Metanephros (tissue), 2 donors: ENCODE measurements around the gene SETD3. TPM values are rescaled to one million over a fixed set of nuclear protein-coding genes. Genes with fewer than 3 reads are reported as not detected.

Experiments used
- small RNA-seq: library from RNA; depleted of rRNA; stranded (forward); fragments of <200 nt; gene quantifications from one replicate; pipeline ENCODE3, GENCODE V24; 2014; ENCODE audit warnings: low replicate concordance
- total RNA-seq: library from RNA; depleted of rRNA; stranded (reverse); fragments of >200 nt; gene quantifications from one replicate; pipeline ENCODE4 v1.2.3, GENCODE V29; 2014

Gene SETD3
- total RNA-seq: 62.1 TPM

DNA sequence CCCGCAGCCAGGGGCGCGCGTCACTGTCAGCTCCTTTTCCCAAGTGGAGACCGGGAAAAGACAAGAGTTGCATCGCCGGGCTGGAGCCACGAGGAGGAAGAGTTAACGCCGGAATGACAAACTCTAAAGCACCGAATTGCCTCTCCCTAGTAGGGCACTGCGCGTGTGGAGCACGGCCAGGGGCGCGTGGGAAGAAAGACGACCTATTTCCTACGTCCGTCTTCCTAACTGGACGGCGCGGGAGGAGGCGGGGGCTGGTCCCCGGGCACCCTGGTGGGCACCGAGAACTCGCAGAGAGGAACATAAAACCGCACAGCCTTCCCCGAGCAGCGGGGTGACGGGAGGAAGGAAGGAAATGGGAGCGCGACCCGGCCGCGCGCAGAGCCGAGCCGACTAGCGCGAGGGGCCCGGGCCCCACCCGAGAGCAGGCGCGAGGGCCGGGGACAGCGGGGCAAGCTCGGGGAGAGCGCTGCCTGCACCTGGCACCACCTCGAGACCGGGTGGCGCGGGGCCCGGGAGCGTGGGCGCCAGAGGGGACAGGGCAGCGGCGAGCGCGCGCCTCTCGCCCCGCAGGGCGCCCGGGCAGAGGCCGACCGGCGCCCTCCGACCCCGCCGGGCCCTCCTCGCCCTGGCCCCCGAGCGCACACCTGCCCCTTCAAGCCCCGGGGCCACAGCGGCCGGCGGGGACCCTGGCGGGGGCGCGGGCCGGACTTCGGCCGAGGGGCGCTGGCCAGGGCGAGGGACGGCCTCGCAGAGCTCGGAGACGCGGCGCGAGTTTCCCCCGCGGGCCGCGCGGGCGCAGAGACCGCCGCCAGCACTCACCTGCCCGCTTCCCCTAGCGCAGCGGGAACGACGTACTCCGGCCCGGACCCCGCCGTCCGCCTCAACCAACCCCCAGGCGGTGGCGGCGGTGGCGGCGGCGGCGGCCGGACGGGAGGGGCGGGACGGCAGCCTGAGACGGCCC lies at the start of gene SETD3:
Gene SETD3 (minus strand): TSS at position 954 of the 964 bp plus-strand sequence. CDS start 15,054 bp downstream, outside the sequence.

DNA sequence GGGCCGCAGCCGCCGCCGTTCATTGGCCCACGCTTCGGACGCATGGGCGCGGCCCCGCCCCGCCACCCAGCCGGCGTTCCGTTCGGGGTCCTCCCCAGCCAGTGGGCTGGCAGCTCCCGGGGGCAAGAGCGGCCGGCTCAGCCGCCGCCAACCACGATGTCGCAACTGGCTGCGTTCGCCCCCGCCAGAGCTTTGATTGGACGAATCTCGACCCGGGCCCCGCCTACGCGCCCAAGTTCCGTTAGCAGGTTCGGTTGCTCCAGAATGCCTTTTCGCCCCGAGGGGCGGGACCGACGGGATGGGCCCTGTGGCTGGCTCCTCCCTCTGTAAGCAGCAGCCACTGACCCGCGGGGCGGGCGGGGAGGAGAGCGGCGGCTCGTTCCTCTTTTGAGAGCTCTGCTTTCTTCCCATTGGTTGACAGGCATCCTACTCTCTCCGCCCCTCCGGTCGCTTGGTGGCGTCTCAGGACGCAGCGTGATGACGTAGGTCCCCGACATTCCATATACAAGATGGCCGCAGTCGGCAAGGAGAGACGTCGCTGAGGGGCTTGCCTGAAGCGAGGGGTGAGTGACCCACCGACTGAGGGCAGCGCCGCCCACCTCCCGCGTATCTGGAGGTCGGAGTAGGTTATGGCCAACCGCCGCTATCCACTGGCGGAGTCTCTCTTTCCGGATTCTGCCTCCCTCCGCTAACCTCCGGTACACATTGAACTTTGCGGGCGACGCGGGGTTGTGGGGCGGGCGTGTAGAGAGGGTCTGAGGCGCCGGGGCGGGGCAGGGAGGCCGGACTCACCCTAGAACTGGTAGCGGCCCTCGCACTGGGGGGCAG lies 472 bp upstream of the SETD3 start, which contains the start of gene CCNK:
Gene CCNK (plus strand): TSS at position 493 of the 828 bp plus-strand sequence. CDS start 11,269 bp downstream, outside the sequence.

Small RNA genes lying within 50 kb of the gene (small RNA-seq; reads per million reads assigned to genes)
- gene RNU6-91P: not detected

Other genes starting within 250 kb of the SETD3 start
- 2.9 TPM for gene BCL11B, start 208.7 kb downstream of the SETD3 start, total RNA-seq
- 35.8 TPM for gene CCNK, start 550 bp upstream of the SETD3 start, total RNA-seq
- gene CCDC85C, start 123.3 kb upstream of the SETD3 start, total RNA-seq: 11.3 TPM
- 3.4 TPM for gene HHIPL1, start 164.3 kb upstream of the SETD3 start, total RNA-seq
- 2.3 TPM for gene CYP46A1, start 203.4 kb upstream of the SETD3 start, total RNA-seq